Astrocyte (in vitro differentiated cells and primary cell): ENCODE measurements around the gene LRRC3B.

Experiments
- EZH2 ChIP-seq: IDR thresholded peaks from 2 replicates; pipeline ENCODE4 v1.6.1; 2012; ENCODE audit warnings: mild to moderate bottlenecking, low read length, inconsistent platforms; ENCODE audit not compliant: insufficient read depth
- TF ChIP-seq, protein P1 (sequence below): IDR thresholded peaks from 2 replicates; pipeline ENCODE4 v1.5.1; 2011; ENCODE audit warnings: low read depth, mild to moderate bottlenecking, inconsistent platforms, low read length, moderate library complexity; ENCODE audit not compliant: insufficient read depth

DNA sequence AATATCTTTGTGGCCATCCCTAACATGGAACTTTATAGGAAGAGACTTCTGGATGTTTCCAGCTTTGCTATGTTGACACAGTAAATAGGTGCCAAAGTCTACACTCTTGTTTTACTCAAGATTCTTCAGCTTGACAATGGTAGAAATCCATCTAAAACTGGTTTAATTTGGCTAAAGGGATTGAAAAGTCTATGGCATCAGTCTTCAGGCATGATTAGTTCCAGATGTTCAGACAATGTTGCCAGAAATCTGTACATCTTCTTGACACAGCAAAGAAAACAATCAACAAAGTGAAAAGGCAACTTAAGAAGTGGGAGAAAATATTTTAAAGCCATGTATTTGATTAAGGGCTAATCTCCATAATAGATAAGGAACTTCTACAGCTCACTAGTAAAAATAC, 130.5 kb downstream of the LRRC3B start:
- no peak for TF ChIP-seq EZH2
- TF ChIP-seq, protein P1, sequence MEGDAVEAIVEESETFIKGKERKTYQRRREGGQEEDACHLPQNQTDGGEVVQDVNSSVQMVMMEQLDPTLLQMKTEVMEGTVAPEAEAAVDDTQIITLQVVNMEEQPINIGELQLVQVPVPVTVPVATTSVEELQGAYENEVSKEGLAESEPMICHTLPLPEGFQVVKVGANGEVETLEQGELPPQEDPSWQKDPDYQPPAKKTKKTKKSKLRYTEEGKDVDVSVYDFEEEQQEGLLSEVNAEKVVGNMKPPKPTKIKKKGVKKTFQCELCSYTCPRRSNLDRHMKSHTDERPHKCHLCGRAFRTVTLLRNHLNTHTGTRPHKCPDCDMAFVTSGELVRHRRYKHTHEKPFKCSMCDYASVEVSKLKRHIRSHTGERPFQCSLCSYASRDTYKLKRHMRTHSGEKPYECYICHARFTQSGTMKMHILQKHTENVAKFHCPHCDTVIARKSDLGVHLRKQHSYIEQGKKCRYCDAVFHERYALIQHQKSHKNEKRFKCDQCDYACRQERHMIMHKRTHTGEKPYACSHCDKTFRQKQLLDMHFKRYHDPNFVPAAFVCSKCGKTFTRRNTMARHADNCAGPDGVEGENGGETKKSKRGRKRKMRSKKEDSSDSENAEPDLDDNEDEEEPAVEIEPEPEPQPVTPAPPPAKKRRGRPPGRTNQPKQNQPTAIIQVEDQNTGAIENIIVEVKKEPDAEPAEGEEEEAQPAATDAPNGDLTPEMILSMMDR = no peak
